HepG2 (cell line): ENCODE data around the gene U2AF2. TPM values are rescaled to one million over a fixed set of nuclear protein-coding genes. Genes with fewer than 3 reads are reported as not detected.

Experiments
- BRCA1 ChIP-seq: sonication (generic); formaldehyde crosslinking; IDR thresholded peaks from 2 replicates; pipeline ENCODE4 v1.4.0; 2020; ENCODE audit warnings: missing genetic modification reagents
- EZH2 ChIP-seq: conservative IDR thresholded peaks from 2 replicates; pipeline ENCODE4 v1.6.1; 2012; ENCODE audit warnings: mild to moderate bottlenecking, low read depth, low read length, moderate library complexity
- GABPA ChIP-seq, 2 experiments: IDR thresholded peaks; 2 replicates each; pipeline ENCODE4 v1.6.1; 2011 to 2016; ENCODE audit warnings: low read depth in 2 of 2, low read length in 1 of 2, missing biosample characterization in 1 of 2, missing genetic modification characterization in 1 of 2
- IKZF1 ChIP-seq: fragments of 450-650 bp; IDR thresholded peaks from 2 replicates; pipeline ENCODE4 v1.7.1; 2016
- IRF2 ChIP-seq: IDR thresholded peaks from 2 replicates; pipeline ENCODE4 v1.6.1; 2018; ENCODE audit warnings: missing genetic modification reagents, missing compliant biosample characterization
- MXD1 ChIP-seq: sonication (generic); formaldehyde crosslinking; IDR thresholded peaks from 2 replicates; pipeline ENCODE4 v1.4.0; 2020; ENCODE audit warnings: mild to moderate bottlenecking, missing genetic modification reagents
- NFYC ChIP-seq: IDR thresholded peaks from 2 replicates; pipeline ENCODE4 v1.6.1; 2016; ENCODE audit warnings: missing genetic modification reagents, missing compliant biosample characterization
- NONO ChIP-seq, 2 experiments: fragments of 450-650 bp in 1 of 2; sonication (generic) in 1 of 2; formaldehyde crosslinking in 1 of 2; IDR thresholded peaks in 1 of 2; conservative IDR thresholded peaks in 1 of 2; 2 replicates each; pipeline versions ENCODE4 v1.6.1 to v1.8.0; 2017 to 2022; ENCODE audit warnings: mild to moderate bottlenecking in 1 of 2, missing genetic modification reagents in 1 of 2, moderate library complexity in 1 of 2
- PLRG1 ChIP-seq: fragments of 450-650 bp; conservative IDR thresholded peaks from 2 replicates; pipeline ENCODE4 v1.6.1; 2016
- POLR2G ChIP-seq: fragments of 200-400 bp; formaldehyde crosslinking; IDR thresholded peaks from 2 replicates; pipeline ENCODE4 v1.6.1; 2018; ENCODE audit warnings: mild to moderate bottlenecking, low read depth, low read length, moderate library complexity
- REL ChIP-seq: sonication (generic); formaldehyde crosslinking; conservative IDR thresholded peaks from 2 replicates; pipeline ENCODE4 v1.8.0; 2022; ENCODE audit warnings: mild to moderate bottlenecking, missing genetic modification reagents, moderate library complexity
- SAP130 ChIP-seq: IDR thresholded peaks from 2 replicates; pipeline ENCODE4 v1.6.1; 2016; ENCODE audit warnings: low read depth
- SMAD3 ChIP-seq: sonication (generic); formaldehyde crosslinking; IDR thresholded peaks from 2 replicates; pipeline ENCODE4 v1.4.0; 2020; ENCODE audit warnings: missing genetic modification reagents
- ZBTB2 ChIP-seq: sonication (generic); formaldehyde crosslinking; IDR thresholded peaks from 2 replicates; pipeline ENCODE4 v1.8.0; 2022; ENCODE audit warnings: low read depth, missing genetic modification reagents
- ZEB1 ChIP-seq: IDR thresholded peaks from 2 replicates; pipeline ENCODE4 v1.6.1; 2012; ENCODE audit warnings: mild to moderate bottlenecking, low read depth, inconsistent platforms; ENCODE audit not compliant: insufficient replicate concordance
- ZFP36L2 ChIP-seq: sonication (generic); formaldehyde crosslinking; IDR thresholded peaks from 2 replicates; pipeline ENCODE4 v1.4.0; 2020; ENCODE audit warnings: missing genetic modification reagents
- ZMAT3 ChIP-seq: sonication (generic); formaldehyde crosslinking; conservative IDR thresholded peaks from 2 replicates; pipeline ENCODE4 v1.7.0; 2021; ENCODE audit warnings: missing genetic modification reagents
- ZNF276 ChIP-seq: sonication (generic); formaldehyde crosslinking; IDR thresholded peaks from 2 replicates; pipeline ENCODE4 v1.4.0; 2020; ENCODE audit warnings: mild to moderate bottlenecking, low read depth, missing genetic modification reagents
- ZNF329 ChIP-seq: sonication (generic); formaldehyde crosslinking; IDR thresholded peaks from 2 replicates; pipeline ENCODE4 v1.9.0; 2021; ENCODE audit warnings: low read depth, mild to moderate bottlenecking, missing genetic modification reagents
- ZNF549 ChIP-seq: sonication (generic); formaldehyde crosslinking; IDR thresholded peaks from 2 replicates; pipeline ENCODE4 v1.5.0; 2020; ENCODE audit warnings: missing genetic modification reagents
- ZNF563 ChIP-seq: sonication (generic); formaldehyde crosslinking; IDR thresholded peaks from 2 replicates; pipeline ENCODE4 v1.8.0; 2022; ENCODE audit warnings: mild to moderate bottlenecking, moderate library complexity, missing genetic modification reagents
- ZNF589 ChIP-seq: sonication (generic); formaldehyde crosslinking; conservative IDR thresholded peaks from 2 replicates; pipeline ENCODE4 v1.8.0; 2022; ENCODE audit warnings: mild to moderate bottlenecking, moderate library complexity, missing genetic modification reagents
- polyA plus RNA-seq, 8 experiments: library from polyadenylated mRNA; depleted of rRNA in 3 of 8; stranded (reverse) in 7 of 8; unstranded in 1 of 8; fragments of >200 nt; fragmentation: Illumina TruSeq in 4 of 8; extraction: Trizol in 4 of 8; gene quantifications; 2 replicates each; pipeline versions ENCODE4 v1.2.1 to v1.2.3, GENCODE V29; 2011 to 2016; ENCODE audit warnings: low read depth in 4 of 8, missing spikeins in 1 of 8, mixed read lengths in 1 of 8; ENCODE audit not compliant: insufficient read depth in 1 of 8
- total RNA-seq, 5 experiments: library from RNA; depleted of rRNA; stranded (reverse); fragments of >200 nt; fragmentation: Illumina TruSeq; extraction: Trizol; gene quantifications; 2 replicates each; pipeline ENCODE4 v1.2.3, GENCODE V29; 2016; ENCODE audit warnings: low read depth in 1 of 5

Gene U2AF2
- total and polyA plus RNA-seq, 2 of the 13 experiments (the other 11 are each of a cell fraction or from before 2014, with no cell fraction given) = 84.3 to 124 TPM

GRCh38 chr19:55654323-55654867 lies 440 bp upstream of the U2AF2 start (continued):
- 0 out of 2 replicates have a peak, but pooled peaks have one; percentile 10 for TF ChIP-seq ZFP36L2 (CRISPR knock-in tag)
- no peak for TF ChIP-seq IKZF1
- TF ChIP-seq ZNF276 (CRISPR knock-in tag) = no peak
- no peak for TF ChIP-seq NONO (IDR thresholded peaks at IDR 0.05)
- peak; percentile 32; the same call in 1 of the 2 replicates for TF ChIP-seq NONO (CRISPR knock-in tag; conservative IDR thresholded peaks at IDR 0.05)
- peak; percentile 46; the same call in 1 of the 2 replicates for TF ChIP-seq GABPA (IDR thresholded peaks at IDR 0.05; ENCODE audit: low read depth, low read length)
- TF ChIP-seq GABPA (CRISPR knock-in tag; IDR thresholded peaks at IDR 0.05; ENCODE audit: low read depth) = no peak; the same call in 1 of the 2 replicates
- 0 out of 2 replicates have a peak, but pooled peaks have one; percentile 60 for TF ChIP-seq SMAD3 (CRISPR knock-in tag)
- no peak for TF ChIP-seq ZNF329 (CRISPR knock-in tag)
- TF ChIP-seq BRCA1 (CRISPR knock-in tag) = 0 out of 2 replicates have a peak, but pooled peaks have one; percentile 4
- no peak for TF ChIP-seq ZEB1
- TF ChIP-seq ZNF563 = no peak
- TF ChIP-seq ZBTB2 (CRISPR knock-in tag) = no peak
- TF ChIP-seq POLR2G = peak; percentile 14
- TF ChIP-seq PLRG1 = no peak
- no peak for TF ChIP-seq SAP130 (CRISPR knock-in tag)
- TF ChIP-seq IRF2 (CRISPR knock-in tag) = peak; percentile 1; the same call in 1 of the 2 replicates
- TF ChIP-seq REL (CRISPR knock-in tag) = no peak
- 0 out of 2 replicates have a peak, but pooled peaks have one; percentile 25 for TF ChIP-seq ZMAT3 (CRISPR knock-in tag)
- no peak for TF ChIP-seq EZH2
- TF ChIP-seq ZNF589 (CRISPR knock-in tag) = no peak
- 0 out of 2 replicates have a peak, but pooled peaks have one; percentile 11 for TF ChIP-seq MXD1 (CRISPR knock-in tag)
- TF ChIP-seq ZNF549 (CRISPR knock-in tag) = no peak
- peak; percentile 13; the same call in 1 of the 2 replicates for TF ChIP-seq NFYC
